HG02973 (cell line): ENCODE results near the gene ABCA4.
"Not testable (repeated sequence)": the region's sequence is repeated elsewhere in the genome, so short reads cannot be mapped to it uniquely, and the experiment has no call there.

Experiments used
- ATAC-seq: cut with Tn5 transposase; IDR thresholded peaks from one replicate; pipeline ENCODE4 v1.9.1; 2021; ENCODE audit warnings: moderate library complexity; ENCODE audit not compliant: unreplicated experiment

The ABCA4 gene

DNA sequence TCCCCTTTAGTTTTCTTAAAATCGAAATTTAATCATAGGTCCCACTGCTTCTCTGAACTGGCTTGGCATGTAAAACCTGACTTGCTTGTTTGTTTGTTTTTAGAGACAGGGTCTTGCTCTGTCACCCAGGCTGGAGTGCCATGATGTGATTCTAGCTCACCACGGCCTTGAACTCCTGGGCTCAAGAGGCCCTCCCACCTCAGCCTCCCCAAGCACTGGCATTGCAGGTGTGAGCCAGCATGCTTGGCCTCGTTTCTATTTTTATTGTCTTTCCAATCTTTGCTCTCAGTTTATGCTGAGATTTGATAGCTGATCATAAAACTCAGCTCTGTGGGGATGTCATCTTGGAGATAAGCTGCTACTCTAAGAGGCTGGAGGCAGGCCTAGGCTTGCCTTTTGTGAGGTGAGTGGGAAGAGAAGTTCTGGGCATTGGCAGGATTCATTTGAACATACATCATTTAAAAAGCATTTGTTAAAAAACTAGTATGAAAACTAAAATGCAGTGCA, 160.3 kb downstream of the ABCA4 start:
- no peak for ATAC-seq

DNA sequence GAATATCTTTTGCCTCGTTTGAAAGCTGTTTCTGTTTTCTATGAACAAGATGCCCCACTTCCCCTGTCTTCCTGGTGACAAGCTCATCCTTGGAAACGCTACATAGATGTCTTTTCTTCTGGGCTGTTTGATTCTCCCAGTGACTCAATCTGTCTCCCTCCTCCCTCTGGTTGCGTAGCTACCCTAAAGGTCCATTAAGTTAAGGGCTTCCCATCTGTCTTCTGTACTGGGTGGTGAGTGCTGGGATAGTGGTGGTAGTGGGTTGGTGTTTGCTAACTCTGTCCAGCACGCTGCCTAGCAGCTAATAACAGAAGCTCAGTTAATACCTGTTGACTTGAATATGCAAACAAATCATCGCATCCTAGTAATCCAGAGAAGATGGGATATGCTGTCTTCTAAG, 161.5 kb downstream of the ABCA4 start:
- no peak for ATAC-seq

GRCh38 chr1:93958726-93959100, 162.2 kb downstream of the ABCA4 start:
- ATAC-seq: no peak

GRCh38 chr1:93958032-93958725, 162.8 kb downstream of the ABCA4 start:
- ATAC-seq: no peak

DNA sequence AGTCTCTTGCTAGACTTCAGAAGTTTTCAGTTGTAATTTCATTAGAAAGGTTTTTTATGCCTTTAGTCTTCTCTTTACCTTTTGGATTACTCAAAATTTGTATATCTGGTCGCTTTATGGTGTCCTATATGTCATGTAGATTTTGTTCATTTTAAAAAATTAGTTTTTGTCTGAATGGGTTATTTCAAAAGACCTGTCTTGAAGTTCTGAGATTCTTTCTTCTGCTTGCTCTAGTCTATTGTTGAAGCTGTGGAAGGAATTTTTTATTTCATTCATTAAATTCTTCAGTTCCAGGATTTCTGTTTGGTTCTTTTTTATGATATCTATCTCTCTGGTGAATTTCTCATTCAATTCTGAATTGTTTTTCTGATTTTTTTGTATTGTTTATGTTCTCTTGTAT, 165.2 kb downstream of the ABCA4 start:
- ATAC-seq: no peak

GRCh38 chr1:93947002-93947686, 173.8 kb downstream of the ABCA4 start:
- not testable (repeated sequence) for ATAC-seq
